H9 (cell line): ENCODE results near the gene LILRB3. TPM values are rescaled to one million over a fixed set of nuclear protein-coding genes. Genes with fewer than 3 reads are reported as not detected.
A peak's percentile ranks its signal among the peaks of the same experiment; 100 is the strongest.

ENCODE experiments used
- DNase-seq: peaks from one replicate; pipeline ENCODE4 v3.0.0-alpha.2; 2017
- H2AFZ ChIP-seq: one replicate; pipeline ENCODE4 v1.6.1; 2013; ENCODE audit warnings: mild to moderate bottlenecking, low read length, control low read depth, moderate library complexity
- H2AK5ac ChIP-seq: 2 replicates; pipeline ENCODE4 v1.6.1; 2013; ENCODE audit warnings: low read length, control low read depth, mixed read lengths; ENCODE audit not compliant: insufficient read length
- H2BK120ac ChIP-seq: one replicate; pipeline ENCODE4 v1.6.1; 2013; ENCODE audit warnings: low read depth, mild to moderate bottlenecking, low read length, control low read depth, inconsistent platforms; ENCODE audit not compliant: poor library complexity, severe bottlenecking
- H2BK12ac ChIP-seq: 2 replicates; pipeline ENCODE4 v1.6.1; 2013; ENCODE audit warnings: low read length, control low read depth, mixed read lengths, low read depth; ENCODE audit not compliant: insufficient read length
- H2BK15ac ChIP-seq: 2 replicates; pipeline ENCODE4 v1.6.1; 2013; ENCODE audit warnings: low read depth, low read length, control low read depth
- H2BK20ac ChIP-seq: one replicate; pipeline ENCODE4 v1.6.1; 2013; ENCODE audit warnings: low read depth, mild to moderate bottlenecking, low read length, control low read depth, inconsistent platforms; ENCODE audit not compliant: poor library complexity, severe bottlenecking
- H2BK5ac ChIP-seq: 2 replicates; pipeline ENCODE4 v1.6.1; 2013; ENCODE audit warnings: low read length, control low read depth, mixed read lengths; ENCODE audit not compliant: insufficient read length
- H3K14ac ChIP-seq: 2 replicates; pipeline ENCODE4 v1.6.1; 2013; ENCODE audit warnings: low read length, control low read depth; ENCODE audit not compliant: insufficient read depth
- H3K18ac ChIP-seq: 2 replicates; pipeline ENCODE4 v1.6.1; 2013; ENCODE audit warnings: low read depth, mild to moderate bottlenecking, mixed read lengths, low read length, control low read depth; ENCODE audit not compliant: insufficient read length
- H3K23ac ChIP-seq: 2 replicates; pipeline ENCODE4 v1.6.1; 2013; ENCODE audit warnings: low read length, control low read depth, mixed read lengths, low read depth; ENCODE audit not compliant: insufficient read length
- H3K23me2 ChIP-seq: 2 replicates; pipeline ENCODE4 v1.6.1; 2013; ENCODE audit warnings: low read depth, mild to moderate bottlenecking, mixed read lengths, low read length, control low read depth; ENCODE audit not compliant: insufficient read length, poor library complexity, severe bottlenecking
- H3K27ac ChIP-seq: 2 replicates; pipeline ENCODE4 v1.5.1; 2013; ENCODE audit warnings: low read length, control low read depth, mixed read lengths, low read depth; ENCODE audit not compliant: insufficient read length
- H3K27me3 ChIP-seq: 2 replicates; pipeline ENCODE4 v1.6.1; 2013; ENCODE audit warnings: low read length, control low read depth, inconsistent platforms; ENCODE audit not compliant: insufficient read depth
- H3K4ac ChIP-seq: 2 replicates; pipeline ENCODE4 v1.6.1; 2013; ENCODE audit warnings: low read depth, mild to moderate bottlenecking, control low read depth, inconsistent platforms, low read length, moderate library complexity
- H3K4me1 ChIP-seq: 2 replicates; pipeline ENCODE4 v1.6.1; 2013; ENCODE audit warnings: low read length, control low read depth, inconsistent platforms; ENCODE audit not compliant: insufficient read depth
- H3K4me2 ChIP-seq: 2 replicates; pipeline ENCODE4 v1.6.1; 2013; ENCODE audit warnings: low read length, control low read depth, mixed read lengths; ENCODE audit not compliant: insufficient read length, insufficient read depth
- H3K56ac ChIP-seq: 2 replicates; pipeline ENCODE4 v1.6.1; 2013; ENCODE audit warnings: low read depth, mild to moderate bottlenecking, mixed read lengths, low read length, control low read depth; ENCODE audit not compliant: insufficient read length
- H3K79me1 ChIP-seq: 2 replicates; pipeline ENCODE4 v1.6.1; 2013; ENCODE audit warnings: low read depth, mild to moderate bottlenecking, moderate library complexity, low read length, control low read depth, inconsistent platforms; ENCODE audit not compliant: insufficient read depth, poor library complexity, severe bottlenecking
- H3K79me2 ChIP-seq: 2 replicates; pipeline ENCODE4 v1.6.1; 2013; ENCODE audit warnings: low read length, control low read depth, inconsistent platforms; ENCODE audit not compliant: insufficient read depth
- H3K9ac ChIP-seq: 2 replicates; pipeline ENCODE4 v1.6.1; 2013; ENCODE audit warnings: low read length, control low read depth, mixed read lengths; ENCODE audit not compliant: insufficient read length; ENCODE audit errors: extremely low read depth
- H3K9me3 ChIP-seq: one replicate; pipeline ENCODE4 v1.6.1; 2013; ENCODE audit warnings: low read depth, low read length, inconsistent platforms; ENCODE audit not compliant: control insufficient read depth
- H3T11ph ChIP-seq: one replicate; pipeline ENCODE4 v1.6.1; 2013; ENCODE audit warnings: mild to moderate bottlenecking, low read length, control low read depth, inconsistent platforms
- H4K20me1 ChIP-seq: one replicate; pipeline ENCODE4 v1.6.1; 2013; ENCODE audit not compliant: control insufficient read depth, insufficient read length, insufficient read depth
- H4K5ac ChIP-seq: 2 replicates; pipeline ENCODE4 v1.6.1; 2013; ENCODE audit warnings: low read depth, mild to moderate bottlenecking, mixed read lengths, low read length, control low read depth; ENCODE audit not compliant: insufficient read length
- H4K8ac ChIP-seq: replicated peaks from 2 replicates; pipeline ENCODE4 v1.6.1; 2013; ENCODE audit warnings: low read length, control low read depth, mixed read lengths, low read depth; ENCODE audit not compliant: insufficient read length
- H4K91ac ChIP-seq: 2 replicates; pipeline ENCODE4 v1.6.1; 2013; ENCODE audit warnings: low read depth, mild to moderate bottlenecking, moderate library complexity, mixed read lengths, low read length, control low read depth; ENCODE audit not compliant: insufficient read length
- H3K27ac Mint-ChIP-seq, 3 experiments: 2 replicates in 2 of 3; 3 replicates in 1 of 3; pipeline ENCODE4 v1.8.0; 2020 to 2021; ENCODE audit warnings: mixed read lengths in 3 of 3, mild to moderate bottlenecking in 1 of 3, moderate library complexity in 1 of 3
- H3K27me3 Mint-ChIP-seq: 2 replicates; pipeline ENCODE4 v1.8.0; 2021; ENCODE audit warnings: low read depth, mild to moderate bottlenecking, moderate library complexity, mixed read lengths
- H3K36me3 Mint-ChIP-seq, 3 experiments: 2 replicates in 2 of 3; 3 replicates in 1 of 3; pipeline ENCODE4 v1.8.0; 2020 to 2021; ENCODE audit warnings: low read depth in 3 of 3, mixed read lengths in 3 of 3; ENCODE audit not compliant: insufficient read depth in 1 of 3
- H3K4me1 Mint-ChIP-seq, 2 experiments: 2 replicates each; pipeline ENCODE4 v1.8.0; 2020; ENCODE audit warnings: mixed read lengths in 2 of 2
- H3K4me3 Mint-ChIP-seq, 2 experiments: 2 replicates in 1 of 2; 3 replicates in 1 of 2; pipeline ENCODE4 v1.8.0; 2020 to 2021; ENCODE audit warnings: mild to moderate bottlenecking in 2 of 2, mixed read lengths in 2 of 2, moderate library complexity in 1 of 2
- H3K9me3 Mint-ChIP-seq, 2 experiments: 2 replicates in 1 of 2; 3 replicates in 1 of 2; pipeline ENCODE4 v1.8.0; 2020; ENCODE audit warnings: mild to moderate bottlenecking in 2 of 2, mixed read lengths in 2 of 2, moderate library complexity in 1 of 2
- WGBS: extraction: QIAGEN DNeasy Blood & Tissue Kit; methylation state at CpG from one replicate; pipeline ENCODE4 v1.1.7; 2013; ENCODE audit warnings: missing lambda C conversion rate, low lambda C conversion rate, mixed read lengths; ENCODE audit not compliant: insufficient read length; ENCODE audit errors: extremely low coverage; 5-methylcytosine and 5-hydroxymethylcytosine counted together
- total RNA-seq: library from RNA; stranded (reverse); gene quantifications from 2 replicates; pipeline ENCODE4 v1.2.1, GENCODE V29; 2021
- TF ChIP-seq, protein P1 (sequence below): fragments of 200-600 bp; sonication (generic); conservative IDR thresholded peaks from 3 replicates; pipeline ENCODE4 v1.8.0; 2021; ENCODE audit warnings: antibody characterized with exemption, mild to moderate bottlenecking

Gene LILRB3
- total RNA-seq, 1 experiment from 2014 or later = not detected

DNA sequence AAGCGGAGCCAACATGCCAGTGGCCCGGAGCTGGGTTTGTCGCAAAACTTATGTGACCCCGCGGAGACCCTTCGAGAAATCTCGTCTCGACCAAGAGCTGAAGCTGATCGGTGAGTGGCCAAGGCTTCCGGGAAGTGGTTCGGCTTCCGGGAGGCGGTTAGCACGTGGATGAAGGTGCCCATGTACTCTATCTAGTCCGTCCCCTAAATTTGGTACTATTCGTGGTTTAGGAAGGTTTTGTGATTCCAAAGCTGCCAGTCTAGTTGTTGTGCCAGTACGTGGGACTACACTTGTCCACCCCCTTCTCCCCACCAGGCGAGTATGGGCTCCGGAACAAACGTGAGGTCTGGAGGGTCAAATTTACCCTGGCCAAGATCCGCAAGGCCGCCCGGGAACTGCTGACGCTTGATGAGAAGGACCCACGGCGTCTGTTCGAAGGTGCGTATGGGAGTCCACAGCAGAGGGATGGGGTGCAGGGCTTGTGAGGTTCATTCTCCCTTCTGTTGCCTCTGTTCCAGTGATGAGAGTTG is 21.6 kb downstream of the LILRB3 start:
- peaks cover 3% of the 10 kb centered on the region for H3K4me1 ChIP-seq
- TF ChIP-seq, protein P1, sequence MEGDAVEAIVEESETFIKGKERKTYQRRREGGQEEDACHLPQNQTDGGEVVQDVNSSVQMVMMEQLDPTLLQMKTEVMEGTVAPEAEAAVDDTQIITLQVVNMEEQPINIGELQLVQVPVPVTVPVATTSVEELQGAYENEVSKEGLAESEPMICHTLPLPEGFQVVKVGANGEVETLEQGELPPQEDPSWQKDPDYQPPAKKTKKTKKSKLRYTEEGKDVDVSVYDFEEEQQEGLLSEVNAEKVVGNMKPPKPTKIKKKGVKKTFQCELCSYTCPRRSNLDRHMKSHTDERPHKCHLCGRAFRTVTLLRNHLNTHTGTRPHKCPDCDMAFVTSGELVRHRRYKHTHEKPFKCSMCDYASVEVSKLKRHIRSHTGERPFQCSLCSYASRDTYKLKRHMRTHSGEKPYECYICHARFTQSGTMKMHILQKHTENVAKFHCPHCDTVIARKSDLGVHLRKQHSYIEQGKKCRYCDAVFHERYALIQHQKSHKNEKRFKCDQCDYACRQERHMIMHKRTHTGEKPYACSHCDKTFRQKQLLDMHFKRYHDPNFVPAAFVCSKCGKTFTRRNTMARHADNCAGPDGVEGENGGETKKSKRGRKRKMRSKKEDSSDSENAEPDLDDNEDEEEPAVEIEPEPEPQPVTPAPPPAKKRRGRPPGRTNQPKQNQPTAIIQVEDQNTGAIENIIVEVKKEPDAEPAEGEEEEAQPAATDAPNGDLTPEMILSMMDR = no peak
- H3K27ac ChIP-seq = peak overlapping the region; percentile 82
- no peak overlapping the region for H2BK20ac ChIP-seq
- Mint-ChIP-seq H3K27me3 (no peaks in the 10 kb centered on the region; the same call in 1 of the 2 replicates), H3K36me3 (peaks cover 55 to 63% (median 60%) of the 10 kb centered on the region in 3 experiments), H3K27ac (peak overlapping the region; percentile 100), H3K4me1 (peaks cover 35 to 49% of the 10 kb centered on the region in 2 experiments), H3K9me3 (no peaks in the 10 kb centered on the region), H3K4me3 (peak overlapping the region; percentile 95 to 98)
- H3K18ac ChIP-seq = no peak overlapping the region
- no CpG with 5 or more reads among the region's 28 CpGs for WGBS
- H3T11ph ChIP-seq = no peak overlapping the region
- H3K4me2 ChIP-seq = peak overlapping the region; percentile 89
- no peak overlapping the region for H2BK12ac ChIP-seq
- H3K9ac ChIP-seq = peak overlapping the region; percentile 96
- H4K5ac ChIP-seq = no peak overlapping the region
- H3K79me2 ChIP-seq = peaks cover 39% of the 10 kb centered on the region
- peak overlapping the region; percentile 58 for H3K56ac ChIP-seq
- no peak overlapping the region for H4K91ac ChIP-seq
- H3K79me1 ChIP-seq = peaks cover 6% of the 10 kb centered on the region
- peak overlapping the region; percentile 72 for H3K14ac ChIP-seq
- DNase-seq = no peak
- H4K8ac ChIP-seq = no peak overlapping the region
- H3K27me3 ChIP-seq = no peaks in the 10 kb centered on the region
- H3K23me2 ChIP-seq = peaks cover 7% of the 10 kb centered on the region
- no peak overlapping the region for H2BK120ac ChIP-seq
- H4K20me1 ChIP-seq = no peaks in the 10 kb centered on the region
- H2AK5ac ChIP-seq = no peak overlapping the region
- no peak overlapping the region for H2BK5ac ChIP-seq
- no peak overlapping the region for H2BK15ac ChIP-seq
- no peak overlapping the region for H2AFZ ChIP-seq
- H3K23ac ChIP-seq = no peak overlapping the region
- H3K4ac ChIP-seq = no peak overlapping the region
- H3K9me3 ChIP-seq = no peaks in the 10 kb centered on the region
